Measurements from ENCODE around the gene CLCA2. TPM values are rescaled to one million over a fixed set of nuclear protein-coding genes. Genes with fewer than 3 reads are reported as not detected.

The CLCA2 gene
- polyA plus RNA-seq, 2 donors = 66.5 to 109 TPM

GRCh38 chr1:86447198-86447790 lies 23.3 kb downstream of the CLCA2 start:
- Histone ChIP-seq H3K36me3 (ENCODE audit: control insufficient read depth in 2 of 2, insufficient read depth in 2 of 2, low read length in 1 of 2) (peaks cover 0 to 6% of the 10 kb centered on the region in 2 donors), H3K27ac (ENCODE audit: low read depth in 2 of 2, low read length in 1 of 2) (no peak overlapping the region), H3K27me3 (ENCODE audit: control insufficient read depth in 1 of 2, insufficient read depth in 2 of 2, low read length in 2 of 2) (no peaks in the 10 kb centered on the region), H3K4me3 (ENCODE audit: low read depth in 1 of 2, low read length in 2 of 2) (no peak overlapping the region), H3K4me1 (ENCODE audit: control insufficient read depth in 2 of 2, insufficient read depth in 2 of 2, low read length in 1 of 2) (no peaks in the 10 kb centered on the region), H3K9me3 (ENCODE audit: control insufficient read depth in 2 of 2, insufficient read depth in 1 of 2, low read depth in 1 of 2, low read length in 1 of 2) (no peaks in the 10 kb centered on the region)
- WGBS, 2 donors = 77 to 85% methylated on average over 4 of the region's 4 CpGs

GRCh38 chr1:86448670-86449069 lies 24.7 kb downstream of the CLCA2 start:
- H3K27me3 ChIP-seq (ENCODE audit: control insufficient read depth in 1 of 2, insufficient read depth in 2 of 2, low read length in 2 of 2) = no peaks in the 10 kb centered on the region
- WGBS, 2 donors = 71 to 78% methylated on average over 1 of the region's 1 CpG
- no peak overlapping the region for H3K4me3 ChIP-seq (ENCODE audit: low read depth in 1 of 2, low read length in 2 of 2)
- no peak overlapping the region for H3K27ac ChIP-seq (ENCODE audit: low read depth in 2 of 2, low read length in 1 of 2)
- H3K4me1 ChIP-seq (ENCODE audit: control insufficient read depth in 2 of 2, insufficient read depth in 2 of 2, low read length in 1 of 2) = no peaks in the 10 kb centered on the region
- peaks cover 0 to 6% of the 10 kb centered on the region in 2 donors for H3K36me3 ChIP-seq (ENCODE audit: control insufficient read depth in 2 of 2, insufficient read depth in 2 of 2, low read length in 1 of 2)
- no peaks in the 10 kb centered on the region for H3K9me3 ChIP-seq (ENCODE audit: control insufficient read depth in 2 of 2, insufficient read depth in 1 of 2, low read depth in 1 of 2, low read length in 1 of 2)

- 94 to 96% methylated on average over 1 of the region's 1 CpG for WGBS, 2 donors
- peaks cover 0 to 6% of the 10 kb centered on the region in 2 donors for H3K36me3 ChIP-seq (ENCODE audit: control insufficient read depth in 2 of 2, insufficient read depth in 2 of 2, low read length in 1 of 2)
Measured at GRCh38 chr1:86449103-86449502, 25.1 kb downstream of the CLCA2 start.

GRCh38 chr1:86450847-86451246 lies 26.9 kb downstream of the CLCA2 start:
- Histone ChIP-seq H3K36me3 (ENCODE audit: control insufficient read depth in 2 of 2, insufficient read depth in 2 of 2, low read length in 1 of 2) (peaks cover 0 to 3% of the 10 kb centered on the region in 2 donors), H3K4me1 (ENCODE audit: control insufficient read depth in 2 of 2, insufficient read depth in 2 of 2, low read length in 1 of 2) (no peaks in the 10 kb centered on the region), H3K27ac (ENCODE audit: low read depth in 2 of 2, low read length in 1 of 2) (no peak overlapping the region), H3K4me3 (ENCODE audit: low read depth in 1 of 2, low read length in 2 of 2) (no peak overlapping the region), H3K9me3 (ENCODE audit: control insufficient read depth in 2 of 2, insufficient read depth in 1 of 2, low read depth in 1 of 2, low read length in 1 of 2) (no peaks in the 10 kb centered on the region), H3K27me3 (ENCODE audit: control insufficient read depth in 1 of 2, insufficient read depth in 2 of 2, low read length in 2 of 2) (no peaks in the 10 kb centered on the region)
- 64 to 65% methylated on average over 3 of the region's 3 CpGs for WGBS, 2 donors

More at GRCh38 chr1:86449103-86449502, 25.1 kb downstream of the CLCA2 start:
- Histone ChIP-seq H3K9me3 (ENCODE audit: control insufficient read depth in 2 of 2, insufficient read depth in 1 of 2, low read depth in 1 of 2, low read length in 1 of 2) (no peaks in the 10 kb centered on the region), H3K4me3 (ENCODE audit: low read depth in 1 of 2, low read length in 2 of 2) (no peak overlapping the region), H3K27ac (ENCODE audit: low read depth in 2 of 2, low read length in 1 of 2) (no peak overlapping the region), H3K4me1 (ENCODE audit: control insufficient read depth in 2 of 2, insufficient read depth in 2 of 2, low read length in 1 of 2) (no peaks in the 10 kb centered on the region), H3K27me3 (ENCODE audit: control insufficient read depth in 1 of 2, insufficient read depth in 2 of 2, low read length in 2 of 2) (no peaks in the 10 kb centered on the region)

- no peaks in the 10 kb centered on the region for H3K9me3 ChIP-seq (ENCODE audit: control insufficient read depth in 2 of 2, insufficient read depth in 1 of 2, low read depth in 1 of 2, low read length in 1 of 2)
- no peak overlapping the region for H3K4me3 ChIP-seq (ENCODE audit: low read depth in 1 of 2, low read length in 2 of 2)
- no peak overlapping the region for H3K27ac ChIP-seq (ENCODE audit: low read depth in 2 of 2, low read length in 1 of 2)
- H3K36me3 ChIP-seq (ENCODE audit: control insufficient read depth in 2 of 2, insufficient read depth in 2 of 2, low read length in 1 of 2) = no peaks in the 10 kb centered on the region
- H3K27me3 ChIP-seq (ENCODE audit: control insufficient read depth in 1 of 2, insufficient read depth in 2 of 2, low read length in 2 of 2) = no peaks in the 10 kb centered on the region
- 74 to 85% methylated on average over 3 of the region's 3 CpGs for WGBS, 2 donors
- no peaks in the 10 kb centered on the region for H3K4me1 ChIP-seq (ENCODE audit: control insufficient read depth in 2 of 2, insufficient read depth in 2 of 2, low read length in 1 of 2)
Measured at GRCh38 chr1:86453664-86454063, 29.7 kb downstream of the CLCA2 start.

GRCh38 chr1:86455073-86455472 lies 31.1 kb downstream of the CLCA2 start:
- WGBS, 2 donors = 81 to 84% methylated on average over 5 of the region's 5 CpGs
- Histone ChIP-seq H3K4me1 (ENCODE audit: control insufficient read depth in 2 of 2, insufficient read depth in 2 of 2, low read length in 1 of 2) (no peaks in the 10 kb centered on the region), H3K27ac (ENCODE audit: low read depth in 2 of 2, low read length in 1 of 2) (no peak overlapping the region), H3K27me3 (ENCODE audit: control insufficient read depth in 1 of 2, insufficient read depth in 2 of 2, low read length in 2 of 2) (no peaks in the 10 kb centered on the region), H3K4me3 (ENCODE audit: low read depth in 1 of 2, low read length in 2 of 2) (no peak overlapping the region), H3K36me3 (ENCODE audit: control insufficient read depth in 2 of 2, insufficient read depth in 2 of 2, low read length in 1 of 2) (no peaks in the 10 kb centered on the region), H3K9me3 (ENCODE audit: control insufficient read depth in 2 of 2, insufficient read depth in 1 of 2, low read depth in 1 of 2, low read length in 1 of 2) (no peaks in the 10 kb centered on the region)

GRCh38 chr1:86460998-86461397 lies 37.0 kb downstream of the CLCA2 start:
- WGBS, 2 donors = 32% methylated on average over 1 of the region's 1 CpG
- H3K9me3 ChIP-seq (ENCODE audit: control insufficient read depth in 2 of 2, insufficient read depth in 1 of 2, low read depth in 1 of 2, low read length in 1 of 2) = no peaks in the 10 kb centered on the region
- H3K27ac ChIP-seq (ENCODE audit: low read depth in 2 of 2, low read length in 1 of 2) = no peak overlapping the region
- no peaks in the 10 kb centered on the region for H3K27me3 ChIP-seq (ENCODE audit: control insufficient read depth in 1 of 2, insufficient read depth in 2 of 2, low read length in 2 of 2)
- no peaks in the 10 kb centered on the region for H3K4me1 ChIP-seq (ENCODE audit: control insufficient read depth in 2 of 2, insufficient read depth in 2 of 2, low read length in 1 of 2)
- H3K4me3 ChIP-seq (ENCODE audit: low read depth in 1 of 2, low read length in 2 of 2) = no peak overlapping the region
- no peaks in the 10 kb centered on the region for H3K36me3 ChIP-seq (ENCODE audit: control insufficient read depth in 2 of 2, insufficient read depth in 2 of 2, low read length in 1 of 2)

- H3K27me3 ChIP-seq (ENCODE audit: control insufficient read depth in 1 of 2, insufficient read depth in 2 of 2, low read length in 2 of 2) = no peaks in the 10 kb centered on the region
- no peaks in the 10 kb centered on the region for H3K4me1 ChIP-seq (ENCODE audit: control insufficient read depth in 2 of 2, insufficient read depth in 2 of 2, low read length in 1 of 2)
- 73 to 76% methylated on average over 3 of the region's 3 CpGs for WGBS, 2 donors
- H3K9me3 ChIP-seq (ENCODE audit: control insufficient read depth in 2 of 2, insufficient read depth in 1 of 2, low read depth in 1 of 2, low read length in 1 of 2) = no peaks in the 10 kb centered on the region
- H3K36me3 ChIP-seq (ENCODE audit: control insufficient read depth in 2 of 2, insufficient read depth in 2 of 2, low read length in 1 of 2) = no peaks in the 10 kb centered on the region
- H3K4me3 ChIP-seq (ENCODE audit: low read depth in 1 of 2, low read length in 2 of 2) = no peak overlapping the region
- H3K27ac ChIP-seq (ENCODE audit: low read depth in 2 of 2, low read length in 1 of 2) = no peak overlapping the region
Measured at GRCh38 chr1:86461482-86461881, 37.5 kb downstream of the CLCA2 start.

GRCh38 chr1:86464819-86465218 lies 40.8 kb downstream of the CLCA2 start:
- 59 to 60% methylated on average over 1 of the region's 1 CpG for WGBS, 2 donors
- no peaks in the 10 kb centered on the region for H3K36me3 ChIP-seq (ENCODE audit: control insufficient read depth in 2 of 2, insufficient read depth in 2 of 2, low read length in 1 of 2)
- no peak overlapping the region for H3K27ac ChIP-seq (ENCODE audit: low read depth in 2 of 2, low read length in 1 of 2)
- H3K27me3 ChIP-seq (ENCODE audit: control insufficient read depth in 1 of 2, insufficient read depth in 2 of 2, low read length in 2 of 2) = no peaks in the 10 kb centered on the region
- H3K9me3 ChIP-seq (ENCODE audit: control insufficient read depth in 2 of 2, insufficient read depth in 1 of 2, low read depth in 1 of 2, low read length in 1 of 2) = peaks cover 0 to 2% of the 10 kb centered on the region in 2 donors
- no peaks in the 10 kb centered on the region for H3K4me1 ChIP-seq (ENCODE audit: control insufficient read depth in 2 of 2, insufficient read depth in 2 of 2, low read length in 1 of 2)
- no peak overlapping the region for H3K4me3 ChIP-seq (ENCODE audit: low read depth in 1 of 2, low read length in 2 of 2)

- no peak overlapping the region for H3K27ac ChIP-seq (ENCODE audit: low read depth in 2 of 2, low read length in 1 of 2)
- 84 to 88% methylated on average over 2 of the region's 2 CpGs for whole genome bisulfite sequencing, 2 donors
Measured at GRCh38 chr1:86466109-86466844, 42.3 kb downstream of the CLCA2 start.

More at GRCh38 chr1:86466109-86466844, 42.3 kb downstream of the CLCA2 start:
- Histone ChIP-seq H3K9me3 (ENCODE audit: control insufficient read depth in 2 of 2, insufficient read depth in 1 of 2, low read depth in 1 of 2, low read length in 1 of 2) (peaks cover 0 to 2% of the 10 kb centered on the region in 2 donors), H3K4me1 (ENCODE audit: control insufficient read depth in 2 of 2, insufficient read depth in 2 of 2, low read length in 1 of 2) (no peaks in the 10 kb centered on the region), H3K27me3 (ENCODE audit: control insufficient read depth in 1 of 2, insufficient read depth in 2 of 2, low read length in 2 of 2) (no peaks in the 10 kb centered on the region), H3K4me3 (ENCODE audit: low read depth in 1 of 2, low read length in 2 of 2) (no peak overlapping the region), H3K36me3 (ENCODE audit: control insufficient read depth in 2 of 2, insufficient read depth in 2 of 2, low read length in 1 of 2) (no peaks in the 10 kb centered on the region)

Data from esophagus (tissue), 2 donors.